ENCODE results near the gene DTNBP1. TPM values are rescaled to one million over a fixed set of nuclear protein-coding genes. Genes with fewer than 3 reads are reported as not detected.

Gene DTNBP1
- total and polyA plus RNA-seq, 4 donors, result 3.1 to 6.0 (median 4.3) TPM

DNA sequence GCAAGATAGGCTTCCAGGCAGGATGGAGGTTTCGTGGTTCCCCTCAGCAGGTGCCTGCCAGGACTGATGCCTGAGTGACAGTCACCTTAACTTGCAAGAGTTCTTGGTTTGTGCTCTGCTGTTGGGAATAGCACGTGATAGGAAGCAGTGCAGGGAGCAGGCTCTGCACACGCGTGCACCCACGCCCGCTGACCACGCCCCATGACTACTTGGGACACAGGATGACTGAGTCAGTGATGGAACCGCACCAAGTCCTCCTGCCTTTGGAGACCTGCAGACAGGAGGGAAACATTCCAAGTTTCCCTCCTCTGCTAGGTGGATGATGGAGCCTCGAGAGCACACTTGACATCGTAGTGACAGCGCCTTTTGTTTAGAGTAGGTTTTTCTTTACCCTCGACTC is 164.2 kb downstream of the DTNBP1 start:
- Histone ChIP-seq H3K4me1 (ENCODE audit: control insufficient read depth in 4 of 4, insufficient read depth in 4 of 4, low read length in 3 of 4) (no peaks in the 10 kb centered on the region), H3K9ac (ENCODE audit: low read depth in 1 of 2, low read length in 2 of 2) (no peak overlapping the region), H3K27me3 (ENCODE audit: control insufficient read depth in 4 of 4, insufficient read depth in 4 of 4, low read length in 3 of 4) (no peaks in the 10 kb centered on the region), H3K9me3 (ENCODE audit: control insufficient read depth in 4 of 4, low read length in 3 of 4) (no peaks in the 10 kb centered on the region), H3K36me3 (ENCODE audit: control insufficient read depth in 4 of 4, insufficient read depth in 3 of 4, low read depth in 1 of 4, low read length in 3 of 4) (peaks cover 5 to 22% (median 9%) of the 10 kb centered on the region in 4 donors), H3K4me3 (ENCODE audit: low read depth in 1 of 3, low read length in 3 of 3) (no peak overlapping the region), H3K27ac (ENCODE audit: low read depth in 1 of 2, low read length in 2 of 2) (no peak overlapping the region)
- TF ChIP-seq RAD21 (IDR thresholded peaks at IDR 0.05), result no peak
- TF ChIP-seq GABPA (IDR thresholded peaks at IDR 0.05 in 1 of 2, conservative IDR thresholded peaks at IDR 0.05 in 1 of 2), result no peak
- TF ChIP-seq, protein P1, sequence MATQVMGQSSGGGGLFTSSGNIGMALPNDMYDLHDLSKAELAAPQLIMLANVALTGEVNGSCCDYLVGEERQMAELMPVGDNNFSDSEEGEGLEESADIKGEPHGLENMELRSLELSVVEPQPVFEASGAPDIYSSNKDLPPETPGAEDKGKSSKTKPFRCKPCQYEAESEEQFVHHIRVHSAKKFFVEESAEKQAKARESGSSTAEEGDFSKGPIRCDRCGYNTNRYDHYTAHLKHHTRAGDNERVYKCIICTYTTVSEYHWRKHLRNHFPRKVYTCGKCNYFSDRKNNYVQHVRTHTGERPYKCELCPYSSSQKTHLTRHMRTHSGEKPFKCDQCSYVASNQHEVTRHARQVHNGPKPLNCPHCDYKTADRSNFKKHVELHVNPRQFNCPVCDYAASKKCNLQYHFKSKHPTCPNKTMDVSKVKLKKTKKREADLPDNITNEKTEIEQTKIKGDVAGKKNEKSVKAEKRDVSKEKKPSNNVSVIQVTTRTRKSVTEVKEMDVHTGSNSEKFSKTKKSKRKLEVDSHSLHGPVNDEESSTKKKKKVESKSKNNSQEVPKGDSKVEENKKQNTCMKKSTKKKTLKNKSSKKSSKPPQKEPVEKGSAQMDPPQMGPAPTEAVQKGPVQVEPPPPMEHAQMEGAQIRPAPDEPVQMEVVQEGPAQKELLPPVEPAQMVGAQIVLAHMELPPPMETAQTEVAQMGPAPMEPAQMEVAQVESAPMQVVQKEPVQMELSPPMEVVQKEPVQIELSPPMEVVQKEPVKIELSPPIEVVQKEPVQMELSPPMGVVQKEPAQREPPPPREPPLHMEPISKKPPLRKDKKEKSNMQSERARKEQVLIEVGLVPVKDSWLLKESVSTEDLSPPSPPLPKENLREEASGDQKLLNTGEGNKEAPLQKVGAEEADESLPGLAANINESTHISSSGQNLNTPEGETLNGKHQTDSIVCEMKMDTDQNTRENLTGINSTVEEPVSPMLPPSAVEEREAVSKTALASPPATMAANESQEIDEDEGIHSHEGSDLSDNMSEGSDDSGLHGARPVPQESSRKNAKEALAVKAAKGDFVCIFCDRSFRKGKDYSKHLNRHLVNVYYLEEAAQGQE (IDR thresholded peaks at IDR 0.05), result no peak
- TF ChIP-seq YY1 (IDR thresholded peaks at IDR 0.05), result no peak
- no peak for TF ChIP-seq FOXA2 (IDR thresholded peaks at IDR 0.05)
- no peak for TF ChIP-seq FOXA1 (IDR thresholded peaks at IDR 0.05)
- TF ChIP-seq NR2F2 (IDR thresholded peaks at IDR 0.05), result no peak
- TF ChIP-seq CTCF (IDR thresholded peaks at IDR 0.05; ENCODE audit: low read depth, low read length, missing input control), result no peak
- no peak for TF ChIP-seq ATF3 (IDR thresholded peaks at IDR 0.05)
- TF ChIP-seq HNF4A (conservative IDR thresholded peaks at IDR 0.05), result no peak
- no peak for TF ChIP-seq SP1 (IDR thresholded peaks at IDR 0.05)
- TF ChIP-seq RXRA (IDR thresholded peaks at IDR 0.05), result no peak
- TF ChIP-seq MAX (IDR thresholded peaks at IDR 0.05), result no peak
- no peak for TF ChIP-seq TAF1 (conservative IDR thresholded peaks at IDR 0.05)
- TF ChIP-seq, protein P2, sequence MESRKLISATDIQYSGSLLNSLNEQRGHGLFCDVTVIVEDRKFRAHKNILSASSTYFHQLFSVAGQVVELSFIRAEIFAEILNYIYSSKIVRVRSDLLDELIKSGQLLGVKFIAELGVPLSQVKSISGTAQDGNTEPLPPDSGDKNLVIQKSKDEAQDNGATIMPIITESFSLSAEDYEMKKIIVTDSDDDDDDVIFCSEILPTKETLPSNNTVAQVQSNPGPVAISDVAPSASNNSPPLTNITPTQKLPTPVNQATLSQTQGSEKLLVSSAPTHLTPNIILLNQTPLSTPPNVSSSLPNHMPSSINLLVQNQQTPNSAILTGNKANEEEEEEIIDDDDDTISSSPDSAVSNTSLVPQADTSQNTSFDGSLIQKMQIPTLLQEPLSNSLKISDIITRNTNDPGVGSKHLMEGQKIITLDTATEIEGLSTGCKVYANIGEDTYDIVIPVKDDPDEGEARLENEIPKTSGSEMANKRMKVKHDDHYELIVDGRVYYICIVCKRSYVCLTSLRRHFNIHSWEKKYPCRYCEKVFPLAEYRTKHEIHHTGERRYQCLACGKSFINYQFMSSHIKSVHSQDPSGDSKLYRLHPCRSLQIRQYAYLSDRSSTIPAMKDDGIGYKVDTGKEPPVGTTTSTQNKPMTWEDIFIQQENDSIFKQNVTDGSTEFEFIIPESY (IDR thresholded peaks at IDR 0.05), result no peak
- no peak for TF ChIP-seq HNF4G (IDR thresholded peaks at IDR 0.05)
- no peak for TF ChIP-seq EGR1 (IDR thresholded peaks at IDR 0.05; ENCODE audit: low read depth in 2 of 2)
- TF ChIP-seq JUND (IDR thresholded peaks at IDR 0.05), result no peak
- DNase-seq (ENCODE audit: low spot score), result no peak
- 92% methylated on average over 12 of the region's 12 CpGs for WGBS

Measured in liver (tissue), 9 donors.